Left colon (tissue), 2 donors: ENCODE results near the gene MPRIP. TPM values are rescaled to one million over a fixed set of nuclear protein-coding genes. Genes with fewer than 3 reads are reported as not detected.

Experiments used
- ATAC-seq: fragments of 200-7000 bp; cut with Tn5 transposase; one replicate; pipeline ENCODE4 v1.9.1; 2020; ENCODE audit warnings: mild to moderate bottlenecking, moderate library complexity
- DNase-seq, 2 donors: peaks; one replicate each; pipeline ENCODE4 v3.0.0-alpha.2; 2020
- intact Hi-C, 2 donors: fragments of 100-400 bp; cut with DNase I in 1 of 2; cut with micrococcal nuclease in 1 of 2; formaldehyde crosslinking; loops; one replicate each; pipeline versions ENCODE4 v1.11.2 to v1.14.0; 2022; cut with DNase I, micrococcal nuclease
- total RNA-seq, 2 donors: library from RNA; stranded (reverse); fragmentation: NEBNext Ultra II Directional; extraction: Animal tissue kit (Norgen Biotek cat#: 25700); gene quantifications; one replicate each; pipeline ENCODE4 v1.2.1, GENCODE V29; 2021
- donor health status: DM: no; HTN: no; CAD: no.
- donor health status: DM: yes; HTN: yes; CAD: no.

MPRIP gene
- total RNA-seq, 2 donors from 2014 or later: 160 to 169 TPM

- no peak for ATAC-seq
- DNase-seq: no peak
- intact Hi-C loops: no loop called here
Measured at GRCh38 chr17:17022011-17022410, 20.2 kb upstream of the MPRIP start.

- intact Hi-C loops: no loop called here
- no peak for DNase-seq
Measured at GRCh38 chr17:17022456-17022855, 19.8 kb upstream of the MPRIP start.

GRCh38 chr17:17024778-17025300, 17.4 kb upstream of the MPRIP start:
- intact Hi-C loops: no loop called here
- no peak for DNase-seq
- no peak for ATAC-seq

More at GRCh38 chr17:17022456-17022855, 19.8 kb upstream of the MPRIP start:
- no peak for ATAC-seq

GRCh38 chr17:17025621-17026020, 16.6 kb upstream of the MPRIP start:
- DNase-seq (no peak), ATAC-seq (no peak)
- intact Hi-C loops: no loop called here

- ATAC-seq (no peak), DNase-seq (no peak)
- intact Hi-C loops: no loop called here
Measured at GRCh38 chr17:17026163-17026562, 16.1 kb upstream of the MPRIP start.

- ATAC-seq (peak; percentile 33), DNase-seq (no peak)
- intact Hi-C loops: no loop called here
Measured at GRCh38 chr17:17027442-17028058, 14.7 kb upstream of the MPRIP start.

- ATAC-seq (peak; percentile 94), DNase-seq (peak; percentile 93 to 97)
- intact Hi-C loops: no loop called here
Measured at GRCh38 chr17:17028059-17028877, 14.0 kb upstream of the MPRIP start.

GRCh38 chr17:17028878-17029535, 13.2 kb upstream of the MPRIP start:
- peak; percentile 4 for ATAC-seq
- no peak for DNase-seq
- intact Hi-C loops: no loop called here

- DNase-seq (no peak), ATAC-seq (no peak)
- intact Hi-C loops: no loop called here
Measured at GRCh38 chr17:17029938-17030337, 12.3 kb upstream of the MPRIP start.

GRCh38 chr17:17030515-17031211, 11.6 kb upstream of the MPRIP start:
- DNase-seq: no peak

GRCh38 chr17:17032131-17032692, 10.0 kb upstream of the MPRIP start:
- intact Hi-C loops: no loop called here
- DNase-seq: peak; percentile 55 to 61
- ATAC-seq: peak; percentile 54

More at GRCh38 chr17:17030515-17031211, 11.6 kb upstream of the MPRIP start:
- no peak for ATAC-seq
- intact Hi-C loops: no loop called here

- intact Hi-C loops: no loop called here
- DNase-seq (no peak), ATAC-seq (no peak)
Measured at GRCh38 chr17:17033466-17033865, 8.8 kb upstream of the MPRIP start.

- ATAC-seq (no peak), DNase-seq (no peak)
- intact Hi-C loops: no loop called here
Measured at GRCh38 chr17:17034026-17034425, 8.2 kb upstream of the MPRIP start.

GRCh38 chr17:17034496-17035075, 7.7 kb upstream of the MPRIP start:
- no peak for ATAC-seq
- no peak for DNase-seq
- intact Hi-C loops: no loop called here

- DNase-seq (no peak), ATAC-seq (no peak)
- intact Hi-C loops: no loop called here
Measured at GRCh38 chr17:17035490-17035889, 6.8 kb upstream of the MPRIP start.

GRCh38 chr17:17035920-17036523, 6.2 kb upstream of the MPRIP start:
- DNase-seq (no peak), ATAC-seq (no peak)
- intact Hi-C loops: no loop called here

- no peak for DNase-seq
- no peak for ATAC-seq
- intact Hi-C loops: no loop called here
Measured at GRCh38 chr17:17036524-17036998, 5.7 kb upstream of the MPRIP start.

GRCh38 chr17:17039911-17040310, 2.3 kb upstream of the MPRIP start:
- ATAC-seq (no peak), DNase-seq (no peak)
- intact Hi-C loops: no loop called here
